AG10803 (cell line): ENCODE measurements around the gene MPP2.

ENCODE experiments used
- DNase-seq: peaks from one replicate; pipeline ENCODE4 v3.0.0; 2010; ENCODE audit warnings: low read depth
- H3K4me3 ChIP-seq: 2 replicates; pipeline ENCODE4 v1.5.1; 2011; ENCODE audit warnings: mild to moderate bottlenecking, low read length, control low read depth
- TF ChIP-seq, protein P1 (sequence below): conservative IDR thresholded peaks from 2 replicates; pipeline ENCODE4 v1.5.1; 2011; ENCODE audit warnings: mild to moderate bottlenecking, low read length, control low read depth, inconsistent platforms

Gene MPP2

DNA sequence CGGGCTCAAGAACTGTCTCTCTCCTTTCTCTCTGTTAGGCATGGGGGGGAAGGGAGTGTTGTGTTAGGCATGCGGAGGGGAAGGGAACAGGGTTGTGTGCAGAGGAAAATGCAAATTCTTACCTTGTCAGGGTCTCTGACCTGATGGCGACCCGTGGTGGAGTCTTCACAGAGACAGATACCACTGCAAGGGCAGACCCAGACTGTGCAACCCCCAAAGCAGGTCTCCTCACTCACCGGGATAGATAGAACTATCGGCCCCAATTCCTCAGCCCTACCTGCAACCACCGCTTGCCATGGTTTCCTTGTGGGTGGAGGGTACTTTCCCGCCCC, 9.6 kb upstream of the MPP2 start:
- TF ChIP-seq, protein P1, sequence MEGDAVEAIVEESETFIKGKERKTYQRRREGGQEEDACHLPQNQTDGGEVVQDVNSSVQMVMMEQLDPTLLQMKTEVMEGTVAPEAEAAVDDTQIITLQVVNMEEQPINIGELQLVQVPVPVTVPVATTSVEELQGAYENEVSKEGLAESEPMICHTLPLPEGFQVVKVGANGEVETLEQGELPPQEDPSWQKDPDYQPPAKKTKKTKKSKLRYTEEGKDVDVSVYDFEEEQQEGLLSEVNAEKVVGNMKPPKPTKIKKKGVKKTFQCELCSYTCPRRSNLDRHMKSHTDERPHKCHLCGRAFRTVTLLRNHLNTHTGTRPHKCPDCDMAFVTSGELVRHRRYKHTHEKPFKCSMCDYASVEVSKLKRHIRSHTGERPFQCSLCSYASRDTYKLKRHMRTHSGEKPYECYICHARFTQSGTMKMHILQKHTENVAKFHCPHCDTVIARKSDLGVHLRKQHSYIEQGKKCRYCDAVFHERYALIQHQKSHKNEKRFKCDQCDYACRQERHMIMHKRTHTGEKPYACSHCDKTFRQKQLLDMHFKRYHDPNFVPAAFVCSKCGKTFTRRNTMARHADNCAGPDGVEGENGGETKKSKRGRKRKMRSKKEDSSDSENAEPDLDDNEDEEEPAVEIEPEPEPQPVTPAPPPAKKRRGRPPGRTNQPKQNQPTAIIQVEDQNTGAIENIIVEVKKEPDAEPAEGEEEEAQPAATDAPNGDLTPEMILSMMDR, result no peak
- DNase-seq, result no peak
- no peak overlapping the region for H3K4me3 ChIP-seq

- DNase-seq, result no peak
- no peak overlapping the region for H3K4me3 ChIP-seq
- TF ChIP-seq, protein P1, result no peak
These were observed 9.0 kb upstream of the MPP2 start for GRCh38 chr17:43916385-43916784.

GRCh38 chr17:43915559-43915958, 8.2 kb upstream of the MPP2 start:
- TF ChIP-seq, protein P1, result no peak
- H3K4me3 ChIP-seq, result no peak overlapping the region
- peak; percentile 31 for DNase-seq

DNA sequence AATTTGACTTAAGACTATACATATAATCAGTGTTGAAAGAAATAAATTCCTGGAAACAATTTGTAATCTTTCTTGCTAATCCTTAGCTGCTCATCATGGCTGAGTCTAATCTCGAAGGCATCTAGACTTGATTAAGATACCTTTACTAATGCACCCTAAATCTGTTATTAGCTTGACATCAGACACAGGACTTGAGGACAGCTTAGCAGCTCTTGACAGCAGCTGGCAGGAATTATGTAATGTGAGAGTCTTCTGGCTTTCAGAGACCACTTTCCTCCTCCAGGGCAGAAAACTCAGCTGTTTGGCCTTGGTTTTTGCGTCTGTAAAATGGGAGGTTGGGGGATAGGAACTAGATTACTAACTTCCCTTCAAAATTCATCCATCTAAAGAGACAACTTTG, 7.1 kb upstream of the MPP2 start:
- DNase-seq, result no peak
- H3K4me3 ChIP-seq, result no peak overlapping the region
- TF ChIP-seq, protein P1, result no peak

DNA sequence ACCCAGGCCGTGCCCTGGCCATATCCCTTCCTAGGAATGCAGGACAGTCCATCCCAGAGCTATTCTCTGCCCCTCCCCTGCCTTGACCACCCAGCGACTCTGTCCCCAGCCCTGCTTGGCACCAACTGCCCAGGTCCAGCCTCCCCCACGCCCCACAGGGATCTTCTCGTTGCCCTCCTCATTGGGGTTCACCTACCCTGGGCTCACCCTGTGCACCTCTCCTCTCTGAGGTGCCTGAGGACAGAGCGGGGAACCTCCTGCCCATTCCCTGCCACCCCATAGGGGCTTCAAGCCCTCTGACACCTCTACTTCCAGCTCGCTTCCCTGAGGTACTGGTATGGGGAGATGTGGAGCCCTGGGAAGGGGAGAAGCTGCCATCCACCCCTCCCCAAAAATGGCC, 6.2 kb upstream of the MPP2 start:
- H3K4me3 ChIP-seq, result no peak overlapping the region
- DNase-seq, result no peak
- TF ChIP-seq, protein P1, result no peak

- H3K4me3 ChIP-seq, result no peak overlapping the region
- TF ChIP-seq, protein P1, result no peak
- no peak for DNase-seq
These were observed 5.4 kb upstream of the MPP2 start for GRCh38 chr17:43912635-43913304.

- DNase-seq, result no peak
- TF ChIP-seq, protein P1, result no peak
- H3K4me3 ChIP-seq, result no peak overlapping the region
These were observed 4.6 kb upstream of the MPP2 start for GRCh38 chr17:43911904-43912303.
